PC-9 (cell line): ENCODE results near the gene CATSPERB.

Source experiments
- CTCF ChIP-seq: fragments of 200-600 bp; sonication (generic); conservative IDR thresholded peaks from 2 replicates; pipeline ENCODE4 v1.6.1; 2017; ENCODE audit warnings: mixed run types, antibody characterized with exemption, mild to moderate bottlenecking, moderate library complexity
- EZH2 ChIP-seq: fragments of 200-600 bp; sonication (generic); IDR thresholded peaks from 2 replicates; pipeline ENCODE4 v1.8.0; 2017; ENCODE audit warnings: antibody characterized with exemption, low read depth

- TF ChIP-seq EZH2 (no peak), CTCF (no peak)
These were observed 22.9 kb upstream of the CATSPERB start for GRCh38 chr14:91754819-91755218.
